GM21528 (cell line): ENCODE measurements around the gene ATG10.
"Not testable (repeated sequence)": the region's sequence is repeated elsewhere in the genome, so short reads cannot be mapped to it uniquely, and the experiment has no call there.

ENCODE experiments used
- ATAC-seq: cut with Tn5 transposase; IDR thresholded peaks from one replicate; pipeline ENCODE4 v1.9.1; 2021; ENCODE audit warnings: mild to moderate bottlenecking, moderate library complexity; ENCODE audit not compliant: unreplicated experiment, low FRiP score

The ATG10 gene

GRCh38 chr5:82109013-82109412 lies 137.2 kb downstream of the ATG10 start:
- ATAC-seq = no peak

GRCh38 chr5:82109915-82110314 lies 138.1 kb downstream of the ATG10 start:
- ATAC-seq = not testable (repeated sequence)

GRCh38 chr5:82111191-82111590 lies 139.4 kb downstream of the ATG10 start:
- no peak for ATAC-seq

- ATAC-seq = no peak
Measured at GRCh38 chr5:82115858-82116257, 144.0 kb downstream of the ATG10 start.

- no peak for ATAC-seq
Measured at GRCh38 chr5:82119889-82120288, 148.1 kb downstream of the ATG10 start.

- no peak for ATAC-seq
Measured at GRCh38 chr5:82129723-82130285, 158.0 kb downstream of the ATG10 start.

GRCh38 chr5:82130602-82131001 lies 158.8 kb downstream of the ATG10 start:
- ATAC-seq = no peak

GRCh38 chr5:82137205-82137604 lies 165.4 kb downstream of the ATG10 start:
- no peak for ATAC-seq

GRCh38 chr5:82139837-82140236 lies 168.0 kb downstream of the ATG10 start:
- not testable (repeated sequence) for ATAC-seq

GRCh38 chr5:82142217-82142841 lies 170.5 kb downstream of the ATG10 start:
- no peak for ATAC-seq

GRCh38 chr5:82142928-82143577 lies 171.2 kb downstream of the ATG10 start:
- ATAC-seq = no peak

- ATAC-seq = no peak
Measured at GRCh38 chr5:82147860-82148573, 176.2 kb downstream of the ATG10 start.

GRCh38 chr5:82149434-82149833 lies 177.6 kb downstream of the ATG10 start:
- no peak for ATAC-seq

GRCh38 chr5:82150559-82150958 lies 178.7 kb downstream of the ATG10 start:
- ATAC-seq = no peak

- no peak for ATAC-seq
Measured at GRCh38 chr5:82151204-82151603, 179.4 kb downstream of the ATG10 start.

- no peak for ATAC-seq
Measured at GRCh38 chr5:82151662-82152061, 179.8 kb downstream of the ATG10 start.

GRCh38 chr5:82152978-82153481 lies 181.2 kb downstream of the ATG10 start:
- ATAC-seq = no peak

- no peak for ATAC-seq
Measured at GRCh38 chr5:82154776-82155175, 183.0 kb downstream of the ATG10 start.

GRCh38 chr5:82155305-82155704 lies 183.5 kb downstream of the ATG10 start:
- no peak for ATAC-seq

- ATAC-seq = no peak
Measured at GRCh38 chr5:82156874-82157273, 185.1 kb downstream of the ATG10 start.

GRCh38 chr5:82158755-82159413 lies 187.1 kb downstream of the ATG10 start:
- ATAC-seq = no peak
